GM10847 (cell line): ENCODE data around the gene TPO.

Experiments used
- POLR2A ChIP-seq: IDR thresholded peaks from 2 replicates; pipeline ENCODE4 v1.6.1; 2011; ENCODE audit not compliant: insufficient read length; ENCODE audit errors: extremely low read depth

The TPO gene

GRCh38 chr2:1501038-1501851, 88.0 kb downstream of the TPO start:
- no peak for TF ChIP-seq POLR2A

- no peak for TF ChIP-seq POLR2A
Observed at GRCh38 chr2:1501991-1502390, 88.7 kb downstream of the TPO start.

DNA sequence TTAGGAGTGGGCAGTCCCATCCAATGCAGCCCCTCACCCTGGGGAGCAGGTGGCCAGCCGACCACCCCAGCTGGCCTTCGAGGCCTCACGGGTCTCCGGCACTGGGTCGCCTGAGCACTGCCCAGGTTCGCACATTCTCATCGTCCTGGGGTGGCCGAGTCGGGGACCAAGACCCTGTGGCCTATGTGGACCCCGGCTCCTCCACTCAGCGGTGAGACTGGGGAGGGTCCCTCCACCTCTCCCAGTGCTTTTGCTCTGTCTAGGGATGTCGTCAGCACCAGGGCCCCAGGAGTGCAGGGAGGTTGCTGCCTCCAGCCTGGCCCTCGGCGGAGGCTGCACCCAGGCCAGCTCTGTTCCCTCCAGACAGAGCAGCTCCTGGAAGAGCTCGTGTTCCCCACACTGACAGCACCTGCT, 89.6 kb downstream of the TPO start:
- TF ChIP-seq POLR2A: no peak

- TF ChIP-seq POLR2A: no peak
Observed at GRCh38 chr2:1503471-1504310, 90.4 kb downstream of the TPO start.

- TF ChIP-seq POLR2A: no peak
Observed at GRCh38 chr2:1504311-1504750, 91.1 kb downstream of the TPO start.

DNA sequence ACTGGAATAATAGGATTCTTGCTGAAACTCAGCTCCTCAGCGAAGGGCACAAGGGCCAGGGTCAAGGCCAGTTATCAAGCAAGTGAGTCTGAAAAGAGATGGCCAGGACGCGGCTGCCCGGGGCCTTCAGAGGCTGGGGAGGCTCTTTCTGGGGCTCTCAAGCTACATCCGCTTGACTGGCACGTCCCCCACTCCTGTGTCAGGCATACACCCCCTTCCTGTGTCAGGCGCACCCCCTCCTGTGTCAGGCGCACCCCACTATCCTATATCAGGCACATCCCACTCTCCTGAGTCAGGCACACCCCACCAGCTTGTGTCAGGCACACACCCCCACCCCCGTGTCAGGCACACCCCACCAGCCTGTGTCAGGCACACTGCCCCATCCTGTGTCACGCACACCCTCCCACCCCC, 91.8 kb downstream of the TPO start:
- TF ChIP-seq POLR2A: no peak

DNA sequence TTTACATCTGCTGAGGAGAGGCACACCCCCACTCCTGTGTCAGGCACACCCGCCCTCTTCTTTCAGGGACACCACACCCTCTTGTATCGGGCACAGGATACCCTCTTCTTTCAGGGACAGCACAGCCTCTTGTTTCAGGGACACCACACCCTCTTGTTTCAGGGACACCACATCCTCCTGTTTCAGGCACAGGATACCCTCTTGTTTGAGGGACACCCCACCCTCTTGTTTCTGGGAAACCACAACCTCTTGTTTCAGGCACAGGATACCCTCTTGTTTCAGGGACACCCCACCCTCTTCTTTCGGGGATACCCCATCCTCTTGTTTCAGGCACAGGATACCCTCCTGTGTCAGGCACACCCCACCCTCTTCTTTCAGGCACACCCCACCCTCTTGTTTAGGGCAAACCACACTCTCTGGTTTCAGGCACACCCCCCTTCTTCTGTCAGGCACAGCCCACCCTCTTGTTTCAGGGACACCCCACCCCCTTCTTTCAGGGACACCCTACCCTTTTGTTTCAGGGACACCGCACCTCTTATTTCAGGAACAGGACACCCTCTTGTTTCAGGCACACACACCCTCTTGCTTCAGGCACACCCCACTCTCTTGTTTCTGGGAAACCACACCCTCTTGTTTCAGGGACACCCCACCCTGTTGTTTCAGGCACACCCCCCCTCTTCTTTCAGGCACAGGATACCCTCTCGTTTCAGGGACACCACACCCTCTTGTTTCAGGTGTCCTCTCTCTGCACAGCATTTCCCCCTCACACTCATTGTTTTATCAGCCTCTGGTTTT, 96.2 kb downstream of the TPO start:
- TF ChIP-seq POLR2A: no peak

- TF ChIP-seq POLR2A: no peak
Observed at GRCh38 chr2:1510176-1510575, 96.9 kb downstream of the TPO start.

DNA sequence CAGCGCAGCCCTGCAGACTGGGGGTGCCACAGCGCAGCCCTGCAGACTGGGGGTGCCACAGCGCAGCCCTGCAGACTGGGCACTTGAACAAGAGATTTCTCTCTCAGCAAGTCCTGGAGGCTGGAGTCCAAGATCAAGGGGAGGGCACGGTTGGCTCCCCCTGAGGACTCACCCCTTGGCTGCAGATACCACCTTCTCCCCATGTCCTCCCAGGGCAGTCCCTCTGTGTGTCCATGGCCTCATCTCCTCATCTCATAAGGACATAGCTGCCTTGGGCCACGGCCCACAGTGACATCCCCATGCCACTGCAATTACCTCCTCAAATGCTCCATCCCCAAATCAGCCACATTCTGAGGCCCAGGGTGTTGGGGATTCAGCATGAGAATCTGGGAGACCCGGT, 98.2 kb downstream of the TPO start:
- no peak for TF ChIP-seq POLR2A

GRCh38 chr2:1512321-1513289, 99.3 kb downstream of the TPO start:
- TF ChIP-seq POLR2A: no peak

GRCh38 chr2:1514391-1515072, 101.3 kb downstream of the TPO start:
- TF ChIP-seq POLR2A: no peak

DNA sequence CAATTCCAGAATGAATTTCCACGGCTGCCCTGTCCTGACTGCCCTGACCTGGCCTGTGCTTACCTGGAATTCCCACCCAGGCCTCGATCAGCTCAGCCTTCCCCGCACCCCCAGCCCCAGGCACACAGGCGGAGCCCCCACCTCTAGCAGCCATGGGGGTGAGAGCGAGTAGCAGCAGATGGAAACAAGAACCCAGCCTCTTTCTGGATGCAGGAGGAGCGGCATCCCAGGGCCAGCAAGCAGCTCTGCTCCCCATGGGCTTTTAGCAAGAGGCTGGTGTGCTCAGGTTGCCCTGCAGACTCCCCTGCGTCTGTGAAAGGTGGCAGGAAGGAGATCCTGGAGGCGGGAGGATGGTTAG, 101.8 kb downstream of the TPO start:
- TF ChIP-seq POLR2A: no peak

DNA sequence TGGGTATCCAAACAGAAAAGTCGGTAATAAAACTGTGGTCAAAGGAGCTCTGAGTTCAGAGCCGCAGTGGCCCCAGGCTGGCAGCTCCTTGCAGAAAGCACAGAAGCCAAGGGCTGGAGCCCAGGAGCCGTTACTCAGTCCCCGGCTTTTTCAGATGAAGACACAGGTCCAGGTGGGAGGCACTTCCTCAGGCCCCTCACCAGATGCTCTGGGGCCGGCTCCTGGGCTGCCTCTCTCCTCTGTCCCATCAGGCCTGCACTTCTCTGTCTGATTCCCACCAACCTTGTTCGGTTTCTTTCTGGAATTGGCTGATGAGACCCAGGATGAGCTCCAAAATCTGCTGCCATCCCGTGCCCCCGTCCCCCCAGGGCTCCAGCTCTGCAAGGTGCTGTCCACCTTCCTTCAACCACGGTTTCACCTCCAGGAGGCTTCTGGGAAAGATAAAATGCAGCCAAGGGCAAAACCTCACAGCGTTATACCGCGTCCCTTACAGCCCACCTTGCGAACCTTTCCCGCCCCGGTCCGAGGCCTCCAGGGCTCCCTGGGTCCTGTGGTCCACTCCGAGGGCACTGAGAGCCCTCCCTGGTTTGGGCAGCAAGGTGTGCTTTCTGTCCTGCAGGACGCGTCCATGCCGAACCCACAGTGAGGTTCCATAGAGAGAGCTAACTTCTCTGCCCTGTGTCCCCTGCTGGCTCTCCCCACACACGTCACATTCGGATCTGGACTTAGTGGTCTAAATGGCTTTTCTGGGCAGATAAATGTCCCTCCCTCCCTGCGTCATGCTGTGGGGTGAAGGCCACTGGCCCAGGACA, 102.9 kb downstream of the TPO start:
- TF ChIP-seq POLR2A: no peak
